CD4-positive, alpha-beta T cell treated with Interleukin-15 for 1 hour (primary cell): Measurements from ENCODE around the gene EIF2D.
"Not testable (repeated sequence)": the region's sequence is repeated elsewhere in the genome, so short reads cannot be mapped to it uniquely, and the experiment has no call there.

Experiments used
- DNase-seq: peaks from one replicate; pipeline ENCODE4 v3.0.0-alpha.2; 2020

The EIF2D gene

GRCh38 chr1:206635080-206635977 is 23.1 kb upstream of the EIF2D start, which contains the start of gene DYRK3:
Gene DYRK3, plus strand, starts transcription at chr1:206635536. Its CDS starts 168 bp downstream, at chr1:206635704.
- peak; percentile 90 for DNase-seq

GRCh38 chr1:206634365-206635079 is 22.3 kb upstream of the EIF2D start:
- peak; percentile 67 for DNase-seq

GRCh38 chr1:206633708-206634121 is 21.4 kb upstream of the EIF2D start:
- DNase-seq = no peak

GRCh38 chr1:206631085-206631509 is 18.8 kb upstream of the EIF2D start:
- DNase-seq = peak; percentile 18

- DNase-seq = no peak
Measured at GRCh38 chr1:206628916-206629315, 16.7 kb upstream of the EIF2D start.

- DNase-seq = not testable (repeated sequence)
Measured at GRCh38 chr1:206626396-206626795, 14.1 kb upstream of the EIF2D start.

GRCh38 chr1:206609229-206609991 is 2.9 kb downstream of the EIF2D start:
- DNase-seq = no peak

GRCh38 chr1:206608108-206608698 is 4.1 kb downstream of the EIF2D start:
- DNase-seq = peak; percentile 52

- no peak for DNase-seq
Measured at GRCh38 chr1:206606867-206607266, 5.4 kb downstream of the EIF2D start.

GRCh38 chr1:206604861-206605260 is 7.4 kb downstream of the EIF2D start:
- no peak for DNase-seq

- no peak for DNase-seq
Measured at GRCh38 chr1:206600527-206600926, 11.7 kb downstream of the EIF2D start.

GRCh38 chr1:206596319-206596666 is 16.0 kb downstream of the EIF2D start:
- no peak for DNase-seq

GRCh38 chr1:206595581-206596318 is 16.5 kb downstream of the EIF2D start:
- no peak for DNase-seq

GRCh38 chr1:206593351-206593925 is 18.8 kb downstream of the EIF2D start:
- DNase-seq = no peak

GRCh38 chr1:206591696-206592095 is 20.6 kb downstream of the EIF2D start:
- no peak for DNase-seq

GRCh38 chr1:206591226-206591625 is 21.0 kb downstream of the EIF2D start:
- DNase-seq = no peak

- peak; percentile 58 for DNase-seq
Measured at GRCh38 chr1:206590025-206590758, 22.1 kb downstream of the EIF2D start.

- no peak for DNase-seq
Measured at GRCh38 chr1:206589206-206589605, 23.1 kb downstream of the EIF2D start.

GRCh38 chr1:206588492-206588891 is 23.8 kb downstream of the EIF2D start:
- no peak for DNase-seq

- DNase-seq = no peak
Measured at GRCh38 chr1:206587904-206588303, 24.4 kb downstream of the EIF2D start.
